Type B pancreatic cell (in vitro differentiated cells): ENCODE data around the gene CUL2. TPM values are rescaled to one million over a fixed set of nuclear protein-coding genes. Genes with fewer than 3 reads are reported as not detected.

ENCODE experiments used
- DNase-seq: peaks from one replicate; pipeline ENCODE4 v3.0.0; 2021; ENCODE audit warnings: mixed read lengths; ENCODE audit not compliant: unreplicated experiment; ENCODE audit errors: extremely low spot score
- H3K27ac Mint-ChIP-seq: 2 replicates; pipeline ENCODE4 v1.8.0; 2021; ENCODE audit warnings: mild to moderate bottlenecking, mixed read lengths
- H3K27me3 Mint-ChIP-seq: 2 replicates; pipeline ENCODE4 v1.8.0; 2021; ENCODE audit warnings: mixed read lengths
- H3K36me3 Mint-ChIP-seq: 2 replicates; pipeline ENCODE4 v1.8.0; 2021; ENCODE audit warnings: mixed read lengths
- H3K4me1 Mint-ChIP-seq: one replicate; pipeline ENCODE4 v1.8.0; 2021; ENCODE audit warnings: mixed read lengths; ENCODE audit not compliant: unreplicated experiment
- H3K4me3 Mint-ChIP-seq: 2 replicates; pipeline ENCODE4 v1.8.0; 2021; ENCODE audit warnings: mild to moderate bottlenecking, mixed read lengths
- H3K9me3 Mint-ChIP-seq: 2 replicates; pipeline ENCODE4 v1.8.0; 2021; ENCODE audit warnings: mixed read lengths
- microRNA-seq: library from miRNA; unstranded; fragments of <30 nt; microRNA quantifications from one replicate; pipeline ENCODE4, GENCODE V29; 2020
- total RNA-seq: library from RNA; stranded (reverse); gene quantifications from 2 replicates; pipeline ENCODE4 v1.2.1, GENCODE V29; 2021; ENCODE audit warnings: low replicate concordance
- TF ChIP-seq, protein P1 (sequence below): fragments of 200-600 bp; sonication (generic); conservative IDR thresholded peaks from 2 replicates; pipeline ENCODE4 v1.5.0; 2021; ENCODE audit warnings: antibody characterized with exemption, mild to moderate bottlenecking

The CUL2 gene
- total RNA-seq, 1 donor from 2014 or later: 36.4 TPM

DNA sequence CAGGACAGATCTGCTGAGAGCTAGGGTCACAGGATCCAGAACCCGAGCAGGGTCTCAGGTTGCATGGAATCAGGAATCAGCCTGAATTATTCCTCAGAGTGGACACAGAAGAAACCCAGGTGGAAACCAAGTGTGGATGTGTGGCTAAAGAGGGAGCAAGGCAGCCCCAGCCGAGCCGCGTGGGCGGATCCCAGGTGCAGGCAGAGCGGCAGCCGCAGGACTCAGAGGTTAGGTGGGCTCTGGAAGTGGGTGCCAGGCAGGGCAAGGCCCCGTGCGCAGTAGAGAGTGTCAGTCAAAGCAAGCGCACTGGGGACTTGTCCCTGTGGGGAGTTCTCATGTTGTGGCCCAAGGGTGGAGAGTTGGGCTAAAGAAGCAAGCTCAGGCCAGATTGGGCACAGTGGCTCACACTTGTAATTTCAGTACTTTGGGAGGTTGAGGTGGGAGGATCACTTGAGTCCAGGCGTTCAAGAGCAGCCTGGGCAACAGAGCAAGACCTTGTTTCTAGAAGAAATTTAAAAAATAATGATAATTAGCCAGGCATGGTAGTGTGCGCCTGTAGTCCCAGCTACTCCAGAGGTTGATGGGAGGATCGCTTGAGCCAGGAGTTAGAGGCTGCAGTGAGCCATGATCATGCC is 125.9 kb downstream of the CUL2 start:
- H3K36me3 Mint-ChIP-seq: no peaks in the 10 kb centered on the region
- no peak for DNase-seq
- no peaks in the 10 kb centered on the region for H3K9me3 Mint-ChIP-seq
- no peak overlapping the region for H3K4me3 Mint-ChIP-seq
- H3K4me1 Mint-ChIP-seq: peaks cover 10% of the 10 kb centered on the region
- TF ChIP-seq, protein P1, sequence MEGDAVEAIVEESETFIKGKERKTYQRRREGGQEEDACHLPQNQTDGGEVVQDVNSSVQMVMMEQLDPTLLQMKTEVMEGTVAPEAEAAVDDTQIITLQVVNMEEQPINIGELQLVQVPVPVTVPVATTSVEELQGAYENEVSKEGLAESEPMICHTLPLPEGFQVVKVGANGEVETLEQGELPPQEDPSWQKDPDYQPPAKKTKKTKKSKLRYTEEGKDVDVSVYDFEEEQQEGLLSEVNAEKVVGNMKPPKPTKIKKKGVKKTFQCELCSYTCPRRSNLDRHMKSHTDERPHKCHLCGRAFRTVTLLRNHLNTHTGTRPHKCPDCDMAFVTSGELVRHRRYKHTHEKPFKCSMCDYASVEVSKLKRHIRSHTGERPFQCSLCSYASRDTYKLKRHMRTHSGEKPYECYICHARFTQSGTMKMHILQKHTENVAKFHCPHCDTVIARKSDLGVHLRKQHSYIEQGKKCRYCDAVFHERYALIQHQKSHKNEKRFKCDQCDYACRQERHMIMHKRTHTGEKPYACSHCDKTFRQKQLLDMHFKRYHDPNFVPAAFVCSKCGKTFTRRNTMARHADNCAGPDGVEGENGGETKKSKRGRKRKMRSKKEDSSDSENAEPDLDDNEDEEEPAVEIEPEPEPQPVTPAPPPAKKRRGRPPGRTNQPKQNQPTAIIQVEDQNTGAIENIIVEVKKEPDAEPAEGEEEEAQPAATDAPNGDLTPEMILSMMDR: no peak
- H3K27ac Mint-ChIP-seq: no peak overlapping the region
- no peaks in the 10 kb centered on the region for H3K27me3 Mint-ChIP-seq

DNA sequence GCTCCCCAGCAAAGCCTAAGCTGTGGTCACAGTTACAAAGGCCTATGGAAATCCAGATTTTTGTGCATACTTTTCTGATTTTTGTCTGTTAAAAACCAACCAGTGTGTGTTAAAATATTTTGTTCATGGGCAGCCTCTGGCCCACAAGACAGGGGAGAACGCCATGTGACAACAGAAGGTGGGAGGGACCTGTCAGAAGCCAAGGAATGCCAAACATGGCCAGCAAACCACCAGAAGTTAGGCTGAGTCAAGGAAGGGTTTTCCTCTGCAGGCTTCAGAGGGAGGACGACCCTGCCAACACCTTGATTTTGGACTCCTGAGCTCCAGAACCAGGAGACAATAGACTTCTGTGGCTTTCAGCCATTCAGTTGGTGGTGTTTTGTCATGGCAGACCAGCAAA is 127.3 kb downstream of the CUL2 start:
- TF ChIP-seq, protein P1: no peak
- DNase-seq: no peak
- H3K4me1 Mint-ChIP-seq: peaks cover 11% of the 10 kb centered on the region
- no peak overlapping the region for H3K27ac Mint-ChIP-seq
- H3K27me3 Mint-ChIP-seq: no peaks in the 10 kb centered on the region
- H3K36me3 Mint-ChIP-seq: no peaks in the 10 kb centered on the region
- no peak overlapping the region for H3K4me3 Mint-ChIP-seq
- no peaks in the 10 kb centered on the region for H3K9me3 Mint-ChIP-seq

DNA sequence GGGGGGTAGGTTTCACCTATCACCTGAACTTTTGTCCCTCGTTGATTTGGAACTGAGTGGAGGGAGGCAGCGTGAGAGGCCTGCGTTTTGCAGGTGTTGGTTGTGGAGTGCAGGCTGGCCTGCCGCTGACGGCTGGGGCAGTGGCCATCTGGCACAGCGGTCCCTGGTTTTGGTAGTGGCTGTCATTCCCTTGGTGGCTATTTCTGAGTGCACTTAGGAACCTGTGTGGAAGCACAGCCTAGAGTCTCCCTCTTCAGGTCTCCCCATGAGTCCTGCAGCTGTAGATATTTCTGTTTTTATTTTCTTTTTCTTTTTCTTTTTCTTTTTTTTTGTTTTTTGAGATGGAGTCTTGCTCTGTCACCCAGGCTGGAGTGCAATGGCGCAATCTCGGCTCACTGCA is 129.2 kb downstream of the CUL2 start:
- TF ChIP-seq, protein P1: no peak

DNA sequence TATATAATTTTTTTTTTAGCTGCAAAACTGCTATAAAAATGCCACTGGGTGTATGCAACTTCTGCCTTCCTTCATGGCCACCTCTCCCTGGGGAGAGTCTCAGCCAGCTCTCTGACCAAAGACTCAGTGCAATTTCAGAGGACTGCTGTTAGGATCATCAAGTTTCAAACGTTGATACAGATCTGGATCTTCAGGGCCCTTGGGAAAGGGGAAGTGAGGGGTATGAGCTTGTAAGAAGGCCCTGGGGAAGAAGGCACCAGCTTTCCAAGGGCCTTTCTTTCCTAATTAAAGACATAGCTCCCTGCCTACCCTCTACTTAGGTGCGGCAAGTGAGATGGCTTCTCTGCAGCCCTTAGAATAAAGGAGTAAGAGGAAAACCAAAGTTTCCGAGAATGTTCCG is 130.4 kb downstream of the CUL2 start:
- Mint-ChIP-seq H3K9me3 (no peaks in the 10 kb centered on the region), H3K4me1 (peaks cover 3% of the 10 kb centered on the region)

More for the DNA sequence above, 129.2 kb downstream of the CUL2 start:
- no peak overlapping the region for H3K4me3 Mint-ChIP-seq
- H3K9me3 Mint-ChIP-seq: no peaks in the 10 kb centered on the region
- no peaks in the 10 kb centered on the region for H3K27me3 Mint-ChIP-seq
- no peaks in the 10 kb centered on the region for H3K36me3 Mint-ChIP-seq
- DNase-seq: no peak
- peaks cover 3% of the 10 kb centered on the region for H3K4me1 Mint-ChIP-seq
- no peak overlapping the region for H3K27ac Mint-ChIP-seq

DNA sequence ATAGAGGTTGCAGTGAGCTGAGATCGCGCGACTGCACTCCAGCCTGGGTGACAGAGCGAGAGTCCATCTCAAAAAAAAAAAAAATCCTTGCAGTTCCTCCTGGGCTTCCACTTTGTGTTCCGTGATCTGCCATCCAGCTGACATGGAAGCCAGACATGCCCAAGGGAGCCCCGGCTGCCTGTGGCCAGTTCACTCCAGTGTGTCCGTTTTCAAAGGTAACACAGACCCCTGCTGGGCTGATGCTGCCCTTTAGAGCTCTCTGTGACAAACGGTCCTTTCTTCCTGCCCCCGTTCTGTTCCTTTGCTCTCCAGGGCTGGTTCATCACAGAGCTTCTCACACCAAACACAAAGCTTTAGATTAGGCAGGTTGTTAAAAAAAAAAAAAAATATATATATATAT is 130.8 kb downstream of the CUL2 start:
- TF ChIP-seq, protein P1: no peak
- DNase-seq: no peak
- no peak overlapping the region for H3K27ac Mint-ChIP-seq

More for the DNA sequence above, 130.4 kb downstream of the CUL2 start:
- Mint-ChIP-seq H3K36me3 (no peaks in the 10 kb centered on the region), H3K27ac (no peak overlapping the region), H3K27me3 (no peaks in the 10 kb centered on the region), H3K4me3 (no peak overlapping the region)
- DNase-seq: no peak
- TF ChIP-seq, protein P1: no peak

More for the DNA sequence above, 130.8 kb downstream of the CUL2 start:
- Mint-ChIP-seq H3K4me3 (no peak overlapping the region), H3K36me3 (no peaks in the 10 kb centered on the region), H3K9me3 (peaks cover 2% of the 10 kb centered on the region), H3K4me1 (peaks cover 4% of the 10 kb centered on the region), H3K27me3 (no peaks in the 10 kb centered on the region)

Small RNA genes within 50 kb of the gene (microRNA-seq; reads per million reads assigned to microRNA genes)
- gene MIR3611: 1.9 reads per million

Other genes starting within 250 kb of the CUL2 start
- 17.8 and 26.9 TPM in 2 replicates for gene CREM, start 36.5 kb upstream of the CUL2 start, total RNA-seq
- 74.6 and 81.6 TPM in 2 replicates for gene CCNY, start 246.2 kb upstream of the CUL2 start, total RNA-seq